BJ (cell line): ENCODE measurements around the gene TBC1D22B. TPM values are rescaled to one million over a fixed set of nuclear protein-coding genes. Genes with fewer than 3 reads are reported as not detected.

ENCODE experiments used
- CTCF ChIA-PET: fragments of 350-600 bp; formaldehyde crosslinking; extraction: SDS; loops from one replicate; lab custom pipeline; 2021; ENCODE audit warnings: antibody characterized with exemption, inconsistent platforms; lab: Yijun Ruan, JAX
- POLR2A ChIA-PET: fragments of 300-600 bp; sonication (Branson Sonifier 250); formaldehyde crosslinking; extraction: SDS; loops from one replicate; lab custom pipeline; 2021; ENCODE audit warnings: antibody characterized with exemption; lab: Charles Lee
- DNase-seq: peaks from one replicate; pipeline ENCODE4 v3.0.0-alpha.2; 2011; ENCODE audit warnings: low read depth
- H3K27me3 ChIP-seq: 2 replicates; pipeline ENCODE4 v1.6.0; 2011; ENCODE audit warnings: low read length; ENCODE audit not compliant: control insufficient read depth, insufficient read depth
- H3K36me3 ChIP-seq: 2 replicates; pipeline ENCODE4 v1.5.1; 2011; ENCODE audit warnings: low read length; ENCODE audit not compliant: control insufficient read depth, insufficient read depth
- H3K4me3 ChIP-seq: 2 replicates; pipeline ENCODE4 v1.5.1; 2011; ENCODE audit warnings: low read depth, mild to moderate bottlenecking, control low read depth, low read length
- CTCF ChIP-seq: IDR thresholded peaks from 2 replicates; pipeline ENCODE4 v1.5.1; 2011; ENCODE audit warnings: low read depth, mild to moderate bottlenecking, control low read depth, inconsistent platforms, low read length, moderate library complexity; ENCODE audit not compliant: insufficient read depth
- polyA plus RNA-seq: library from polyadenylated mRNA; depleted of rRNA; stranded (reverse); fragments of >200 nt; gene quantifications from 2 replicates; pipeline ENCODE4 v1.2.3, GENCODE V29; 2011

The TBC1D22B gene
- polyA plus RNA-seq, 1 experiment, result 5.5 TPM

GRCh38 chr6:37251211-37251780 lies 6.3 kb upstream of the TBC1D22B start:
- no peak overlapping the region for H3K4me3 ChIP-seq
- ChIA-PET POLR2A (no interaction called here), CTCF (no interaction called here)
- no peak for TF ChIP-seq CTCF
- DNase-seq, result no peak
- no peaks in the 10 kb centered on the region for H3K36me3 ChIP-seq
- no peaks in the 10 kb centered on the region for H3K27me3 ChIP-seq

GRCh38 chr6:37253486-37254007 lies 4.0 kb upstream of the TBC1D22B start:
- POLR2A ChIA-PET, result no interaction called here

GRCh38 chr6:37254881-37255280 lies 2.7 kb upstream of the TBC1D22B start:
- H3K4me3 ChIP-seq, result no peak overlapping the region
- no peaks in the 10 kb centered on the region for H3K27me3 ChIP-seq
- no peak for DNase-seq
- CTCF ChIA-PET, result interaction anchor here (0.7 kb wide), 1 partner anchor 10 kb away, joined by 4 read pairs; no protein-coding TSS in a partner anchor
- TF ChIP-seq CTCF, result no peak
- no peaks in the 10 kb centered on the region for H3K36me3 ChIP-seq
- POLR2A ChIA-PET, result no interaction called here

More at GRCh38 chr6:37253486-37254007, 4.0 kb upstream of the TBC1D22B start:
- no peak for TF ChIP-seq CTCF
- CTCF ChIA-PET, result no interaction called here
- no peak for DNase-seq
- H3K36me3 ChIP-seq, result no peaks in the 10 kb centered on the region
- no peak overlapping the region for H3K4me3 ChIP-seq
- H3K27me3 ChIP-seq, result no peaks in the 10 kb centered on the region

GRCh38 chr6:37256692-37257319 lies 766 bp upstream of the TBC1D22B start:
- H3K27me3 ChIP-seq, result no peaks in the 10 kb centered on the region
- ChIA-PET CTCF (interaction anchor here (0.8 kb wide), 1 partner anchor 11 kb away, joined by 4 read pairs; no protein-coding TSS in a partner anchor), POLR2A (interaction anchor here (0.6 kb wide), 1 partner anchor 64 kb away, joined by 4 read pairs; no protein-coding TSS in a partner anchor)
- peak overlapping the region; percentile 82; the same call in 1 of the 2 replicates for H3K4me3 ChIP-seq
- H3K36me3 ChIP-seq, result no peaks in the 10 kb centered on the region
- DNase-seq, result no peak
- no peak for TF ChIP-seq CTCF

GRCh38 chr6:37257320-37257633 lies 295 bp upstream of the TBC1D22B start:
- Histone ChIP-seq H3K4me3 (peak overlapping the region; percentile 82), H3K27me3 (no peaks in the 10 kb centered on the region), H3K36me3 (no peaks in the 10 kb centered on the region)
- TF ChIP-seq CTCF, result no peak
- DNase-seq, result no peak
- ChIA-PET CTCF (interaction anchor here (0.8 to 1.0 kb wide), 2 partner anchors 12 to 14 kb away, joined by 4 read pairs; no protein-coding TSS in a partner anchor), POLR2A (interaction anchor here (0.6 kb wide), 1 partner anchor 64 kb away, joined by 4 read pairs; no protein-coding TSS in a partner anchor)
